Keratinocyte (primary cell): ENCODE results near the gene CD1B. TPM values are rescaled to one million over a fixed set of nuclear protein-coding genes. Genes with fewer than 3 reads are reported as not detected.

Source experiments
- DNase-seq: peaks from one replicate; pipeline ENCODE4 v3.0.0-alpha.2; 2011; ENCODE audit warnings: low read depth, missing footprints, low spot score
- FAIRE-seq: peaks from 2 replicates; lab custom pipeline; 2011; peaks lifted over from hg19 to GRCh38; lab: Jason Lieb, UNC
- H2AFZ ChIP-seq: 2 replicates; pipeline ENCODE4 v1.6.0; 2012; ENCODE audit warnings: low read length, control low read depth, inconsistent platforms; ENCODE audit not compliant: control insufficient read depth
- H3K27ac ChIP-seq: 2 replicates; pipeline ENCODE4 v1.5.1; 2011; ENCODE audit warnings: low read length; ENCODE audit not compliant: control insufficient read depth, insufficient read depth
- H3K27me3 ChIP-seq: 3 replicates; pipeline ENCODE4 v1.6.0; 2011; ENCODE audit warnings: low read length; ENCODE audit not compliant: control insufficient read depth, insufficient read depth; ENCODE audit errors: extremely low read depth
- H3K36me3 ChIP-seq, 2 experiments: 2 replicates in 1 of 2; 3 replicates in 1 of 2; pipeline ENCODE4 v1.5.1; 2011; ENCODE audit warnings: low read length in 2 of 2, mild to moderate bottlenecking in 1 of 2; ENCODE audit not compliant: control insufficient read depth in 2 of 2, insufficient read depth in 2 of 2; ENCODE audit errors: extremely low read depth in 1 of 2
- H3K4me1 ChIP-seq: 3 replicates; pipeline ENCODE4 v1.5.1; 2011; ENCODE audit warnings: low read length; ENCODE audit not compliant: control insufficient read depth, insufficient read depth; ENCODE audit errors: extremely low read depth
- H3K4me2 ChIP-seq: 3 replicates; pipeline ENCODE4 v1.6.0; 2011; ENCODE audit warnings: low read depth, low read length; ENCODE audit not compliant: control insufficient read depth, insufficient read depth; ENCODE audit errors: extremely low read depth
- H3K4me3 ChIP-seq, 3 experiments: fragments of 200-600 bp in 1 of 3; sonication (generic) in 1 of 3; 2 replicates in 2 of 3; 3 replicates in 1 of 3; pipeline ENCODE4 v1.5.1; 2011 to 2016; ENCODE audit warnings: low read length in 3 of 3, mild to moderate bottlenecking in 3 of 3, control low read depth in 2 of 3, inconsistent platforms in 1 of 3, low read depth in 1 of 3, mixed read lengths in 1 of 3, mixed run types in 1 of 3, moderate library complexity in 1 of 3; ENCODE audit not compliant: control insufficient read depth in 2 of 3, insufficient read depth in 2 of 3; ENCODE audit errors: extremely low read depth in 1 of 3
- H3K79me2 ChIP-seq: 2 replicates; pipeline ENCODE4 v1.6.0; 2012; ENCODE audit warnings: low read length; ENCODE audit not compliant: control insufficient read depth, insufficient read depth
- H3K9ac ChIP-seq: 3 replicates; pipeline ENCODE4 v1.6.0; 2011; ENCODE audit warnings: low read length; ENCODE audit not compliant: control insufficient read depth, insufficient read depth; ENCODE audit errors: extremely low read depth
- H3K9me1 ChIP-seq: 3 replicates; pipeline ENCODE4 v1.6.0; 2011; ENCODE audit warnings: low read length; ENCODE audit not compliant: control insufficient read depth, insufficient read depth; ENCODE audit errors: extremely low read depth
- H3K9me3 ChIP-seq: 2 replicates; pipeline ENCODE4 v1.5.1; 2012; ENCODE audit warnings: low read depth, low read length; ENCODE audit not compliant: control insufficient read depth
- H4K20me1 ChIP-seq: 3 replicates; pipeline ENCODE4 v1.6.0; 2011; ENCODE audit warnings: low read length; ENCODE audit not compliant: control insufficient read depth, insufficient read depth; ENCODE audit errors: extremely low read depth
- EZH2 ChIP-seq: IDR thresholded peaks from one replicate; pipeline ENCODE4 v1.6.1; 2012; ENCODE audit warnings: inconsistent platforms, mild to moderate bottlenecking, low read length, moderate library complexity
- dilution Hi-C: fragments of 300-500 bp; cut with MboI; formaldehyde crosslinking; loops from one replicate; pipeline ENCODE4 v1.7.0; 2020; ENCODE audit warnings: low sequenced_read_pairs; ENCODE audit not compliant: extremely low pct_ligation_motif_present
- polyA plus RNA-seq, 5 experiments: library from polyadenylated mRNA; depleted of rRNA in 3 of 5; stranded (reverse) in 3 of 5; stranded (forward) in 1 of 5; unstranded in 1 of 5; fragments of >200 nt; gene quantifications; 1 replicate in 1 of 5; 2 replicates in 3 of 5; 3 replicates in 1 of 5; pipeline versions ENCODE4 v1.2.1 to v1.2.3, GENCODE V29; 2011 to 2012; ENCODE audit warnings: missing spikeins in 2 of 5, low read depth in 1 of 5, low replicate concordance in 1 of 5
- TF ChIP-seq, protein P1 (sequence below), 3 experiments: IDR thresholded peaks in 1 of 3; conservative IDR thresholded peaks in 1 of 3; optimal IDR thresholded peaks in 1 of 3; 2 replicates in 2 of 3; 3 replicates in 1 of 3; pipeline versions ENCODE3 to v1.5.1; 2011; ENCODE audit warnings: low read length in 3 of 3, mild to moderate bottlenecking in 3 of 3, moderate library complexity in 2 of 3, control low read depth in 1 of 3, inconsistent platforms in 1 of 3; ENCODE audit not compliant: insufficient read depth in 2 of 3; ENCODE audit errors: extremely low read depth in 1 of 3

Gene CD1B
- polyA plus RNA-seq, 1 donor (not counting 4 experiments of a cell fraction or from before 2014, with no cell fraction given): not detected

DNA sequence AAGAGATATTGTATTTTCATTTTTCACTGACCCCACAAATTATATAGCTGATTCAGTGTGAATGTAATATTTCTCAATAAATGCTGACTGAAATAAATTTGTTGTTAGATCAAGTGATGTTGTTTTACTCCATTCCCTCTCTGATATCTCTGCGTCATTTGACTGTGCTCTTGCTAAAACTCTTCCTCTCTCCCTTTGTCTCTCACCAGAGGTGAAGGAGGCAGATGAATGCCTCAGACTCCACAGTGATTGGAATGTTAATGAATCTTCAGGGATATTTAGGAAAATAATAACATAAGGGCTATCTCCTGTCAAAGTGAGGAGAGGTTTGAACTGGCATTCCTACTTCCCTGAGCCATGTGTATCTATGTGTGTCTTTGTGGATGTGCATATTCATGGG is 26.1 kb upstream of the CD1B start:
- no peak overlapping the region for H2AFZ ChIP-seq
- no peaks in the 10 kb centered on the region for H3K36me3 ChIP-seq
- H3K9ac ChIP-seq: no peak overlapping the region
- no peaks in the 10 kb centered on the region for H3K27me3 ChIP-seq
- H3K4me3 ChIP-seq: no peak overlapping the region
- dilution Hi-C loops: no loop called here
- TF ChIP-seq EZH2: no peak
- TF ChIP-seq, protein P1, sequence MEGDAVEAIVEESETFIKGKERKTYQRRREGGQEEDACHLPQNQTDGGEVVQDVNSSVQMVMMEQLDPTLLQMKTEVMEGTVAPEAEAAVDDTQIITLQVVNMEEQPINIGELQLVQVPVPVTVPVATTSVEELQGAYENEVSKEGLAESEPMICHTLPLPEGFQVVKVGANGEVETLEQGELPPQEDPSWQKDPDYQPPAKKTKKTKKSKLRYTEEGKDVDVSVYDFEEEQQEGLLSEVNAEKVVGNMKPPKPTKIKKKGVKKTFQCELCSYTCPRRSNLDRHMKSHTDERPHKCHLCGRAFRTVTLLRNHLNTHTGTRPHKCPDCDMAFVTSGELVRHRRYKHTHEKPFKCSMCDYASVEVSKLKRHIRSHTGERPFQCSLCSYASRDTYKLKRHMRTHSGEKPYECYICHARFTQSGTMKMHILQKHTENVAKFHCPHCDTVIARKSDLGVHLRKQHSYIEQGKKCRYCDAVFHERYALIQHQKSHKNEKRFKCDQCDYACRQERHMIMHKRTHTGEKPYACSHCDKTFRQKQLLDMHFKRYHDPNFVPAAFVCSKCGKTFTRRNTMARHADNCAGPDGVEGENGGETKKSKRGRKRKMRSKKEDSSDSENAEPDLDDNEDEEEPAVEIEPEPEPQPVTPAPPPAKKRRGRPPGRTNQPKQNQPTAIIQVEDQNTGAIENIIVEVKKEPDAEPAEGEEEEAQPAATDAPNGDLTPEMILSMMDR (optimal IDR thresholded peaks at IDR 0.05 in 1 of 3, IDR thresholded peaks at IDR 0.05 in 1 of 3, conservative IDR thresholded peaks at IDR 0.05 in 1 of 3; ENCODE audit: extremely low read depth in 1 of 3, insufficient read depth in 2 of 3, low read length in 3 of 3): no peak
- no peaks in the 10 kb centered on the region for H4K20me1 ChIP-seq
- H3K4me2 ChIP-seq: no peak overlapping the region
- no peak for FAIRE-seq
- H3K9me1 ChIP-seq: no peaks in the 10 kb centered on the region
- no peak for DNase-seq
- H3K4me1 ChIP-seq: no peaks in the 10 kb centered on the region
- H3K9me3 ChIP-seq: no peaks in the 10 kb centered on the region
- H3K27ac ChIP-seq: no peak overlapping the region
- H3K79me2 ChIP-seq: no peaks in the 10 kb centered on the region

DNA sequence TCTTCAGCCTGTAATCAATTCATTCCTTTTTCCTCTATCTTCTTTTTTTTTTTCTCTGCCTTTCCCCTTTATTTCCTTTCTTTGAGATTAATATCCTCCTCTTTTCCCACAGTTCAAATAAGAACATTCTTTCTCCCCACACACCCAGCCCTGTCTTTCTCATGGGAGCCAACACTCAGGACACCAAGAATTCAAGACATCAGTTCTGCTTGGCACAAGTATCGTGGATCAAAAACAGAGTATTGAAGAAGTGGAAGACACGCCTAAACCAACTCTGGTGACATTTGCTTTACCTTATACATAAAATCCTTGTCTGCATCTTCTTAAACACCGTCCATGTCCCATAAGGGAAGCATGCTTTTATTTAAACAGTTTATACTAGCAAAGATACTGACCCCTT is 25.3 kb upstream of the CD1B start:
- Histone ChIP-seq H3K9me1 (no peaks in the 10 kb centered on the region), H2AFZ (no peak overlapping the region), H3K9ac (no peak overlapping the region), H3K36me3 (no peaks in the 10 kb centered on the region), H3K4me2 (no peak overlapping the region), H3K27me3 (no peaks in the 10 kb centered on the region), H4K20me1 (no peaks in the 10 kb centered on the region), H3K27ac (no peak overlapping the region), H3K79me2 (no peaks in the 10 kb centered on the region), H3K4me1 (no peaks in the 10 kb centered on the region), H3K9me3 (no peaks in the 10 kb centered on the region), H3K4me3 (no peak overlapping the region)
- TF ChIP-seq EZH2: no peak
- TF ChIP-seq, protein P1 (optimal IDR thresholded peaks at IDR 0.05 in 1 of 3, IDR thresholded peaks at IDR 0.05 in 1 of 3, conservative IDR thresholded peaks at IDR 0.05 in 1 of 3; ENCODE audit: extremely low read depth in 1 of 3, insufficient read depth in 2 of 3, low read length in 3 of 3): no peak
- DNase-seq (no peak), FAIRE-seq (no peak)
- dilution Hi-C loops: no loop called here
